HL-60/S4 treated with retinoic acid at 250 ng/mL for 4 days and 3 days (cell line): ENCODE data around the gene DDX1.

Experiments
- in situ Hi-C: fragments of 300-500 bp; cut with MboI; formaldehyde crosslinking; loops from 2 replicates; pipeline ENCODE4 v1.7.0; 2022; ENCODE audit warnings: low sequenced_read_pairs

Gene DDX1

GRCh38 chr2:15658911-15659310, 67.2 kb downstream of the DDX1 start:
- in situ Hi-C loops: no loop called here

GRCh38 chr2:15660491-15661294, 69.0 kb downstream of the DDX1 start:
- in situ Hi-C loops: no loop called here

GRCh38 chr2:15661295-15661569, 69.6 kb downstream of the DDX1 start:
- in situ Hi-C loops: no loop called here

GRCh38 chr2:15662026-15662425, 70.4 kb downstream of the DDX1 start:
- in situ Hi-C loops: no loop called here

GRCh38 chr2:15662579-15662978, 70.9 kb downstream of the DDX1 start:
- in situ Hi-C loops: no loop called here

- in situ Hi-C loops: no loop called here
These were observed 72.1 kb downstream of the DDX1 start for GRCh38 chr2:15663802-15664201.

- in situ Hi-C loops: no loop called here
These were observed 72.8 kb downstream of the DDX1 start for GRCh38 chr2:15664273-15665066.

- in situ Hi-C loops: no loop called here
These were observed 73.6 kb downstream of the DDX1 start for GRCh38 chr2:15665067-15665942.

GRCh38 chr2:15665943-15666460, 74.3 kb downstream of the DDX1 start:
- in situ Hi-C loops: no loop called here

- in situ Hi-C loops: no loop called here
These were observed 75.5 kb downstream of the DDX1 start for GRCh38 chr2:15666861-15667808.

- in situ Hi-C loops: no loop called here
These were observed 76.3 kb downstream of the DDX1 start for GRCh38 chr2:15667809-15668556.

GRCh38 chr2:15668611-15669305, 77.1 kb downstream of the DDX1 start:
- in situ Hi-C loops: no loop called here

- in situ Hi-C loops: no loop called here
These were observed 77.8 kb downstream of the DDX1 start for GRCh38 chr2:15669375-15669910.

- in situ Hi-C loops: no loop called here
These were observed 78.8 kb downstream of the DDX1 start for GRCh38 chr2:15670469-15670868.

GRCh38 chr2:15670981-15671380, 79.3 kb downstream of the DDX1 start:
- in situ Hi-C loops: no loop called here

- in situ Hi-C loops: no loop called here
These were observed 79.7 kb downstream of the DDX1 start for GRCh38 chr2:15671409-15671808.

GRCh38 chr2:15671842-15672815, 80.5 kb downstream of the DDX1 start:
- in situ Hi-C loops: no loop called here
